OCI-LY7 (cell line): ENCODE measurements around the gene KLK2. TPM values are rescaled to one million over a fixed set of nuclear protein-coding genes. Genes with fewer than 3 reads are reported as not detected.

ENCODE experiments used
- BruUV-seq: library from RNA; stranded (reverse); fragments of 400-500 nt; replicated peaks from 2 replicates; lab custom pipeline; 2021; lab: Mats Ljungman, UMichigan
- CTCF ChIA-PET: fragments of 300-600 bp; sonication (Branson Sonifier 250); formaldehyde crosslinking; loops from one replicate; lab custom pipeline; 2022; ENCODE audit warnings: antibody characterized with exemption; ENCODE audit not compliant: unreplicated experiment; lab: Charles Lee
- POLR2A ChIA-PET: fragments of 300-600 bp; sonication (Branson Sonifier 250); formaldehyde crosslinking; loops from one replicate; lab custom pipeline; 2022; ENCODE audit warnings: antibody characterized with exemption; lab: Charles Lee
- DNase-seq: peaks from one replicate; pipeline ENCODE4 v3.0.0-alpha.2; 2015; ENCODE audit warnings: low spot score
- H2AFZ ChIP-seq: fragments of 200-600 bp; sonication (generic), shearing (Covaris generic); 2 replicates; pipeline ENCODE4 v1.6.1; 2014; ENCODE audit warnings: mild to moderate bottlenecking, antibody characterized with exemption, low read length, moderate library complexity
- H3K27ac ChIP-seq: fragments of 200-600 bp; sonication (generic); 2 replicates; pipeline ENCODE4 v1.5.1; 2014; ENCODE audit warnings: mixed run types, low read depth, mild to moderate bottlenecking, moderate library complexity, low read length, inconsistent platforms; ENCODE audit not compliant: poor library complexity, severe bottlenecking
- H3K36me3 ChIP-seq: fragments of 200-600 bp; sonication (generic); 2 replicates; pipeline ENCODE4 v1.6.1; 2014; ENCODE audit warnings: mild to moderate bottlenecking, antibody characterized with exemption, low read length, moderate library complexity, mixed read lengths; ENCODE audit not compliant: insufficient read depth
- H3K4me1 ChIP-seq: fragments of 200-600 bp; sonication (generic); 2 replicates; pipeline ENCODE4 v1.5.1; 2014; ENCODE audit warnings: mild to moderate bottlenecking, low read length; ENCODE audit not compliant: insufficient read depth, poor library complexity, severe bottlenecking
- H3K4me2 ChIP-seq: fragments of 200-600 bp; sonication (generic); 2 replicates; pipeline ENCODE4 v1.6.1; 2014; ENCODE audit warnings: mild to moderate bottlenecking, low read length
- H3K4me3 ChIP-seq: fragments of 200-600 bp; sonication (generic); 2 replicates; pipeline ENCODE4 v1.5.1; 2014; ENCODE audit warnings: mild to moderate bottlenecking, low read depth, low read length; ENCODE audit not compliant: poor library complexity, severe bottlenecking
- H3K79me2 ChIP-seq: fragments of 200-600 bp; sonication (generic); 2 replicates; pipeline ENCODE4 v1.6.1; 2016; ENCODE audit warnings: low read depth, mild to moderate bottlenecking, low read length, moderate library complexity, mixed read lengths; ENCODE audit not compliant: insufficient read depth
- H3K9me2 ChIP-seq: fragments of 200-600 bp; sonication (generic); 2 replicates; pipeline ENCODE4 v1.6.1; 2016; ENCODE audit warnings: mild to moderate bottlenecking, low read length, mixed read lengths; ENCODE audit not compliant: insufficient read depth
- H3K9me3 ChIP-seq: fragments of 200-600 bp; sonication (generic); 2 replicates; pipeline ENCODE4 v1.6.1; 2014; ENCODE audit warnings: mild to moderate bottlenecking, mixed run types, low read length, mixed read lengths
- H4K20me1 ChIP-seq: fragments of 200-600 bp; sonication (generic); 2 replicates; pipeline ENCODE4 v1.6.1; 2014; ENCODE audit warnings: mild to moderate bottlenecking, antibody characterized with exemption, low read length, moderate library complexity, mixed read lengths; ENCODE audit not compliant: insufficient read depth
- CTCF ChIP-seq: fragments of 200-600 bp; sonication (generic); conservative IDR thresholded peaks from 2 replicates; pipeline ENCODE4 v1.5.1; 2014; ENCODE audit warnings: mild to moderate bottlenecking, antibody characterized with exemption, low read length, moderate library complexity, mixed read lengths
- EZH2phosphoT487 ChIP-seq: fragments of 200-600 bp; sonication (generic); IDR thresholded peaks from 2 replicates; pipeline ENCODE4 v1.6.1; 2018; ENCODE audit warnings: low read depth, borderline replicate concordance, mild to moderate bottlenecking, mixed run types, antibody characterized with exemption, low read length, moderate library complexity, mixed read lengths
- intact Hi-C: fragments of 100-400 bp; cut with micrococcal nuclease; formaldehyde crosslinking; loops from one replicate; pipeline ENCODE4 v1.10.0; 2022; ENCODE audit not compliant: unreplicated experiment
- total RNA-seq, 2 experiments: library from RNA; depleted of rRNA in 1 of 2; stranded (reverse); fragments of >200 nt in 1 of 2; shearing (Covaris generic) in 1 of 2; gene quantifications; 2 replicates each; pipeline ENCODE4 v1.2.3, GENCODE V29; 2014 to 2022

The KLK2 gene
- total RNA-seq, 2 experiments from 2014 or later = not detected

GRCh38 chr19:50874211-50874610 is 972 bp downstream of the KLK2 start:
- Histone ChIP-seq H3K79me2 (no peaks in the 10 kb centered on the region), H3K9me2 (no peaks in the 10 kb centered on the region), H3K27ac (no peak overlapping the region), H3K4me3 (no peak overlapping the region), H3K9me3 (no peaks in the 10 kb centered on the region), H3K4me2 (no peak overlapping the region), H2AFZ (no peak overlapping the region), H3K4me1 (no peaks in the 10 kb centered on the region), H4K20me1 (no peaks in the 10 kb centered on the region), H3K36me3 (no peaks in the 10 kb centered on the region)
- TF ChIP-seq CTCF (no peak), EZH2phosphoT487 (no peak)
- intact Hi-C loops = no loop called here
- DNase-seq = no peak
- POLR2A ChIA-PET = no interaction called here
- no TSS peak for BruUV-seq
- CTCF ChIA-PET = interaction anchor here (0.5 kb wide), 1 partner anchor 32 kb away, joined by 3 read pairs; no protein-coding TSS in a partner anchor

- H3K27ac ChIP-seq = no peak overlapping the region
- H2AFZ ChIP-seq = no peak overlapping the region
- no TSS peak for BruUV-seq
- H3K4me3 ChIP-seq = no peak overlapping the region
- POLR2A ChIA-PET = no interaction called here
- no peaks in the 10 kb centered on the region for H3K79me2 ChIP-seq
- no peaks in the 10 kb centered on the region for H4K20me1 ChIP-seq
- no peak overlapping the region for H3K4me2 ChIP-seq
- no peaks in the 10 kb centered on the region for H3K9me2 ChIP-seq
- CTCF ChIA-PET = no interaction called here
- intact Hi-C loops = no loop called here
- H3K36me3 ChIP-seq = no peaks in the 10 kb centered on the region
- no peak for DNase-seq
- no peaks in the 10 kb centered on the region for H3K9me3 ChIP-seq
- TF ChIP-seq EZH2phosphoT487 (no peak), CTCF (no peak)
- no peaks in the 10 kb centered on the region for H3K4me1 ChIP-seq
Observed at GRCh38 chr19:50875795-50876422, 2.7 kb downstream of the KLK2 start.

GRCh38 chr19:50876456-50876855 is 3.2 kb downstream of the KLK2 start:
- no peak overlapping the region for H3K4me3 ChIP-seq
- intact Hi-C loops = no loop called here
- no peaks in the 10 kb centered on the region for H3K4me1 ChIP-seq
- ChIA-PET CTCF (no interaction called here), POLR2A (no interaction called here)
- no peaks in the 10 kb centered on the region for H4K20me1 ChIP-seq
- H3K27ac ChIP-seq = no peak overlapping the region
- BruUV-seq = no TSS peak
- no peak for DNase-seq
- H3K9me2 ChIP-seq = no peaks in the 10 kb centered on the region
- H3K36me3 ChIP-seq = no peaks in the 10 kb centered on the region
- TF ChIP-seq CTCF (no peak), EZH2phosphoT487 (no peak)
- no peak overlapping the region for H3K4me2 ChIP-seq
- no peaks in the 10 kb centered on the region for H3K79me2 ChIP-seq
- no peaks in the 10 kb centered on the region for H3K9me3 ChIP-seq
- H2AFZ ChIP-seq = no peak overlapping the region
